AG04449 (cell line): ENCODE results near the gene SRMS.

Source experiments
- CTCF ChIA-PET: fragments of 350-600 bp; formaldehyde crosslinking; extraction: SDS; loops from one replicate; lab custom pipeline; 2021; ENCODE audit warnings: antibody characterized with exemption; lab: Yijun Ruan, JAX
- POLR2A ChIA-PET: fragments of 400-600, 350-600 bp; formaldehyde crosslinking; extraction: SDS; loops from one replicate; lab custom pipeline; 2020; ENCODE audit warnings: antibody characterized with exemption, inconsistent platforms; lab: Yijun Ruan, JAX
- DNase-seq: peaks from one replicate; pipeline ENCODE4 v3.0.0-alpha.2; 2010; ENCODE audit warnings: low read depth, low spot score
- H3K4me3 ChIP-seq: 2 replicates; pipeline ENCODE4 v1.5.1; 2011; ENCODE audit warnings: low read depth, mild to moderate bottlenecking, control low read depth, low read length
- TF ChIP-seq, protein P1 (sequence below): IDR thresholded peaks from one replicate; pipeline ENCODE4 v1.5.1; 2011; ENCODE audit warnings: mild to moderate bottlenecking, moderate library complexity, low read length, control low read depth, inconsistent platforms; ENCODE audit not compliant: insufficient read depth; ENCODE audit errors: missing control alignments

Gene SRMS

GRCh38 chr20:63591147-63591533 lies 43.6 kb upstream of the SRMS start:
- ChIA-PET POLR2A (no interaction called here), CTCF (no interaction called here)
- H3K4me3 ChIP-seq, result no peak overlapping the region
- TF ChIP-seq, protein P1, sequence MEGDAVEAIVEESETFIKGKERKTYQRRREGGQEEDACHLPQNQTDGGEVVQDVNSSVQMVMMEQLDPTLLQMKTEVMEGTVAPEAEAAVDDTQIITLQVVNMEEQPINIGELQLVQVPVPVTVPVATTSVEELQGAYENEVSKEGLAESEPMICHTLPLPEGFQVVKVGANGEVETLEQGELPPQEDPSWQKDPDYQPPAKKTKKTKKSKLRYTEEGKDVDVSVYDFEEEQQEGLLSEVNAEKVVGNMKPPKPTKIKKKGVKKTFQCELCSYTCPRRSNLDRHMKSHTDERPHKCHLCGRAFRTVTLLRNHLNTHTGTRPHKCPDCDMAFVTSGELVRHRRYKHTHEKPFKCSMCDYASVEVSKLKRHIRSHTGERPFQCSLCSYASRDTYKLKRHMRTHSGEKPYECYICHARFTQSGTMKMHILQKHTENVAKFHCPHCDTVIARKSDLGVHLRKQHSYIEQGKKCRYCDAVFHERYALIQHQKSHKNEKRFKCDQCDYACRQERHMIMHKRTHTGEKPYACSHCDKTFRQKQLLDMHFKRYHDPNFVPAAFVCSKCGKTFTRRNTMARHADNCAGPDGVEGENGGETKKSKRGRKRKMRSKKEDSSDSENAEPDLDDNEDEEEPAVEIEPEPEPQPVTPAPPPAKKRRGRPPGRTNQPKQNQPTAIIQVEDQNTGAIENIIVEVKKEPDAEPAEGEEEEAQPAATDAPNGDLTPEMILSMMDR, result no peak
- no peak for DNase-seq

DNA sequence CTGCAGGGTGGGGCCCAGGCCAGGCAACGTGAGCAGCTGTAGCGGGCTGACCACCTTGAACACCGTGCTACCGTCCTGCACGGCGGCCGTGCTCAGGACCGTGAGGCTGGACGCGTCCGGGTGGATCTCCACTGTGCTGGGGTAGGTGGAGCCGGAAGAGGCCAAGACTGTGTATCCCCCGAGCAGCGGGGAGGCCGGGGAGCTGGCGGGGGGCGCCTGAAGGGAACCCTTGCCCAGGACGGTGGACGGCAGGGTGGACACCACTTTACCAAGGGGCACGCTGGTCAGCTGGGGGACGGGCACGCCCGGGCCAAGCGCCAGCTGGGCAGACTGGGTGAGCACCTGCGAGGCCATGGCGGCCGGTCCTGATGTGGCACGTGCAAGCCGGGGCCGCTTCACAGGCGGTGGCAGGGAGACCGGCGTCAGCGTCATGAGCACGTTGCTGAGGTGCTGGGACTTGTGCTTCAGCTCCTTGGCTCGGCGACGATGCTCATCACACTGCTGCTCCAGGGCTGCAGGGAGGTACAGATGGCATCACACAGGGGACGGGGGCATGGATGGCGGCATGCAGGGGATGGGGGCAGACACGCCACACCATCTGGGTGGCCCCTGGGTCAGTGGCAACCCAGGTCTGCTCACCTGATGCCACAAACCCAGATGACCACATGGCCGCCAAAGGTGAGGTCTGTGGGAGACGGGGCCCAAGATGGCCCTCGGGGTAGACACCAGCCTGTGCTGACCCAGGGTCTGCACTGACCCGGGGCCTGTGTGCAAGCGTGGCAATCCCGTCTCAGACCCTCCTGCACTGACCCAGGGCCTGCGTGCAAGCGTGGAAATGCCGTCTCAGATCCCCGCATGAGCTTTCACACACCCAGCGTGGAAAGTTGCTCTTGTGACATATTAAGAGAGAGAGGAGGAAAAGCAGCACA lies 42.9 kb upstream of the SRMS start:
- no peak for DNase-seq
- POLR2A ChIA-PET, result no interaction called here
- no peak overlapping the region for H3K4me3 ChIP-seq
- TF ChIP-seq, protein P1, result no peak
- CTCF ChIA-PET, result no interaction called here

GRCh38 chr20:63589261-63590217 lies 42.0 kb upstream of the SRMS start:
- TF ChIP-seq, protein P1, result no peak
- no peak overlapping the region for H3K4me3 ChIP-seq
- ChIA-PET CTCF (no interaction called here), POLR2A (interaction anchor here (0.7 kb wide), 1 partner anchor 150 kb away, joined by 3 read pairs; the partner anchor contains the start of gene SLC2A4RG)
- no peak for DNase-seq

DNA sequence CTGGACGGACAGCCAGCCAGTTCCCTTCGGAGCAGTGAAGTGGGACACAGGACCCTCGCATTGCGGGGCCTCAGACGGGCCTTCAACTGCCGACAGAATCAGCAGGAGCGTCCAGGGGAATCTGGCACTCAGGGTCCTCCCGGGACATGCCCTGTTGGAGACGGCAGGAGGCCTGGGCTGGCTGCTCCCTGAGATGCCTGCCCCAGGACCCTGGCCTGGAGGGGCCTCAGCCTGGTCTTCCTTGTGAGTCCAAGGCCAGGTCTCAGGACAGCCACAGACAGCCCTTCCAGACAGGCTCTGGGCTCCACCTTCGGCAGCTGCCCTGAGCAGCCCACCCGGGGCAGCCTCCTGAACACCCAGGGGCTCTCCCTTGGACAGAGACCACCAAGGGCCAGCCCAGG lies 41.1 kb upstream of the SRMS start:
- ChIA-PET CTCF (no interaction called here), POLR2A (interaction anchor here (1.0 kb wide), 1 partner anchor 14 kb away, joined by 3 read pairs; the partner anchor contains the start of gene HELZ2)
- no peak overlapping the region for H3K4me3 ChIP-seq
- TF ChIP-seq, protein P1, result no peak
- DNase-seq, result no peak

GRCh38 chr20:63587776-63588591 lies 40.4 kb upstream of the SRMS start:
- CTCF ChIA-PET, result no interaction called here
- TF ChIP-seq, protein P1, result no peak
- POLR2A ChIA-PET, result interaction anchor here (1.0 kb wide), 1 partner anchor 14 kb away, joined by 3 read pairs; the partner anchor contains the start of gene HELZ2
- no peak for DNase-seq
- no peak overlapping the region for H3K4me3 ChIP-seq
